ENCODE data around the gene MT3. TPM values are rescaled to one million over a fixed set of nuclear protein-coding genes. Genes with fewer than 3 reads are reported as not detected.

MT3 gene
- total RNA-seq, 1 experiment from 2014 or later: not detected

- intact Hi-C loops (cut with micrococcal nuclease; ENCODE audit: unreplicated experiment) (no loop called here), in situ Hi-C loops (cut with HindIII; ENCODE audit: low pct_unique_long_range_greater_than_20kb, low sequenced_read_pairs) (no loop called here)
- Histone ChIP-seq H3K9me3 (ENCODE audit: control insufficient read depth, insufficient read depth, low read depth, low read length) (no peaks in the 10 kb centered on the region), H3K4me1 (ENCODE audit: control insufficient read depth, insufficient read depth, low read length) (no peaks in the 10 kb centered on the region), H3K36me3 (ENCODE audit: control insufficient read depth, insufficient read depth, low read length) (no peaks in the 10 kb centered on the region), H3K4me3 (ENCODE audit: low read depth in 2 of 2, low read length in 2 of 2) (no peak overlapping the region), H3K27me3 (ENCODE audit: control insufficient read depth, insufficient read depth, low read length) (no peaks in the 10 kb centered on the region), H3K27ac (ENCODE audit: low read length) (no peak overlapping the region)
- no TSS peak for BruUV-seq (replicated peaks)
- TF ChIP-seq POLR2AphosphoS5 (IDR thresholded peaks at IDR 0.05; ENCODE audit: low read depth, low read length) (no peak), CTCF (IDR thresholded peaks at IDR 0.05) (no peak), SIN3A (IDR thresholded peaks at IDR 0.05; ENCODE audit: borderline replicate concordance, insufficient read depth, low read depth, low read length) (no peak), TCF7L2 (IDR thresholded peaks at IDR 0.05; ENCODE audit: low read depth, low read length) (no peak), REST (IDR thresholded peaks at IDR 0.05; ENCODE audit: insufficient read depth in 1 of 2, low read depth in 2 of 2, low read length in 1 of 2) (no peak)
- no peak for DNase-seq (ENCODE audit: low read depth, low spot score)
- POLR2A ChIA-PET: no interaction called here
- CTCF ChIA-PET: no interaction called here
- no peak for ATAC-seq
Measured at GRCh38 chr16:56561126-56561525, 28.2 kb upstream of the MT3 start.

GRCh38 chr16:56564793-56565477 lies 24.4 kb upstream of the MT3 start, which contains the start of gene MT4:
Gene MT4, plus strand, starts transcription at chr16:56565073. Its CDS starts 56 bp downstream, at chr16:56565129.
- ATAC-seq: no peak
- no peak within 1 kb of the TSS for H3K27ac ChIP-seq (ENCODE audit: low read length)
- intact Hi-C loops (cut with micrococcal nuclease; ENCODE audit: unreplicated experiment): no loop called here
- H3K36me3 ChIP-seq (ENCODE audit: control insufficient read depth, insufficient read depth, low read length): no peaks in the 10 kb centered on the region
- no peaks in the 10 kb centered on the region for H3K9me3 ChIP-seq (ENCODE audit: control insufficient read depth, insufficient read depth, low read depth, low read length)
- in situ Hi-C loops (cut with HindIII; ENCODE audit: low pct_unique_long_range_greater_than_20kb, low sequenced_read_pairs): no loop called here
- TF ChIP-seq REST (IDR thresholded peaks at IDR 0.05; ENCODE audit: insufficient read depth in 1 of 2, low read depth in 2 of 2, low read length in 1 of 2): no peak
- no peak for TF ChIP-seq CTCF (IDR thresholded peaks at IDR 0.05)
- TF ChIP-seq TCF7L2 (IDR thresholded peaks at IDR 0.05; ENCODE audit: low read depth, low read length): no peak
- no peak for TF ChIP-seq SIN3A (IDR thresholded peaks at IDR 0.05; ENCODE audit: borderline replicate concordance, insufficient read depth, low read depth, low read length)
- no peak for TF ChIP-seq POLR2AphosphoS5 (IDR thresholded peaks at IDR 0.05; ENCODE audit: low read depth, low read length)
- no peaks in the 10 kb centered on the region for H3K4me1 ChIP-seq (ENCODE audit: control insufficient read depth, insufficient read depth, low read length)
- ChIA-PET POLR2A (interaction anchor here (0.6 kb wide), 1 partner anchor 221 kb away, joined by 3 read pairs; no protein-coding TSS in a partner anchor), CTCF (no interaction called here)
- no peaks in the 10 kb centered on the region for H3K27me3 ChIP-seq (ENCODE audit: control insufficient read depth, insufficient read depth, low read length)
- no peak for DNase-seq (ENCODE audit: low read depth, low spot score)
- no TSS peak for BruUV-seq (replicated peaks)
- no peak within 1 kb of the TSS for H3K4me3 ChIP-seq (ENCODE audit: low read depth in 2 of 2, low read length in 2 of 2)

All from Panc1 (cell line).